ENCODE data around the gene COL7A1. TPM values are rescaled to one million over a fixed set of nuclear protein-coding genes. Genes with fewer than 3 reads are reported as not detected.

The COL7A1 gene
- total RNA-seq, 1 experiment from 2014 or later: 22.9 TPM

DNA sequence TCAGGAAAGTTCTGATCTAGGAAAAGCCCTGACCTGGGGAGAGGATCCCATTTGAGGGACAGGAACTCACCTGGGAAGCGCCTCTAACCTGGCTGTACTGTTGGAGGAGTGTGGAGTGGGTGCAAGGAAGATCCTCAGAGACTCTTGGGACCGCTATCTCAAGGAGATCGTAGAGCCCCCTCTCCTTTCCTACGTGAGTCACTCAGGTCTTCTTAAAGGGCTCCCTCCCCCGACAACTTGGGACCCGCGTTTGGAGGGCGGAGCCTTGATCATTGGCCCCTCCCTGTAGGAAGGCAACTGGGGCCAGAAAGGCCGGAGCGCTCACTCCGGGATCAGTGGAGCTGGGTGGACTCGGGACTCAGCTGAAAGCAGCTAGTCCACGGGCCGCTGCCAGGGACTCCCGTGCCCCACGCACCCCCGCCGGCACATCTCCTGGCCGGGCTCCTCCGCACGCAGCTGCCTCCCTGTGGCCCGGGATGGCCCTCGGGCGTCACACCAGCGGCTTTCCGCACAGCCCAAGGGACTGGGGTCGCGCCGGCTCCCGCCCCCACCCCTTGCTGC, 39.6 kb upstream of the COL7A1 start:
- Histone ChIP-seq H2BK120ac (ENCODE audit: low read depth, low read length, poor library complexity, severe bottlenecking) (no peak overlapping the region), H3K9me3 (ENCODE audit: control insufficient read depth, low read depth, low read length) (no peaks in the 10 kb centered on the region), H3K9ac (ENCODE audit: extremely low read depth, insufficient read length, low read length) (peak overlapping the region; percentile 58), H3K4ac (ENCODE audit: low read depth, low read length) (no peak overlapping the region), H4K8ac (replicated peaks; ENCODE audit: insufficient read length, low read depth, low read length) (no peak overlapping the region), H3K56ac (ENCODE audit: insufficient read length, low read depth, low read length) (no peak overlapping the region), H2BK5ac (ENCODE audit: insufficient read length, low read length) (no peak overlapping the region), H2AK5ac (ENCODE audit: insufficient read length, low read length) (no peak overlapping the region), H3K4me1 (ENCODE audit: insufficient read depth, low read length) (peaks cover 2% of the 10 kb centered on the region), H2BK15ac (ENCODE audit: low read depth, low read length) (no peak overlapping the region), H3K4me2 (ENCODE audit: insufficient read depth, insufficient read length, low read length) (peak overlapping the region; percentile 76), H3K79me1 (ENCODE audit: insufficient read depth, low read depth, low read length, poor library complexity, severe bottlenecking) (no peaks in the 10 kb centered on the region), H3K27me3 (ENCODE audit: insufficient read depth, low read length) (no peaks in the 10 kb centered on the region), H4K20me1 (ENCODE audit: control insufficient read depth, insufficient read depth, insufficient read length) (peaks cover 2% of the 10 kb centered on the region), H2AFZ (ENCODE audit: low read length) (no peak overlapping the region), H3K14ac (ENCODE audit: insufficient read depth, low read length) (peak overlapping the region; percentile 67), H3K27ac (ENCODE audit: insufficient read length, low read depth, low read length) (no peak overlapping the region), H3T11ph (ENCODE audit: low read length) (no peak overlapping the region), H3K23me2 (ENCODE audit: insufficient read length, low read depth, low read length, poor library complexity, severe bottlenecking) (peaks cover 6% of the 10 kb centered on the region), H3K18ac (ENCODE audit: insufficient read length, low read depth, low read length) (peak overlapping the region; percentile 44), H3K23ac (ENCODE audit: insufficient read length, low read depth, low read length) (no peak overlapping the region), H4K91ac (ENCODE audit: insufficient read length, low read depth, low read length) (no peak overlapping the region), H4K5ac (ENCODE audit: insufficient read length, low read depth, low read length) (no peak overlapping the region), H2BK20ac (ENCODE audit: low read depth, low read length, poor library complexity, severe bottlenecking) (no peak overlapping the region), H2BK12ac (ENCODE audit: insufficient read length, low read depth, low read length) (no peak overlapping the region), H3K79me2 (ENCODE audit: insufficient read depth, low read length) (no peaks in the 10 kb centered on the region)
- TF ChIP-seq, protein P1, sequence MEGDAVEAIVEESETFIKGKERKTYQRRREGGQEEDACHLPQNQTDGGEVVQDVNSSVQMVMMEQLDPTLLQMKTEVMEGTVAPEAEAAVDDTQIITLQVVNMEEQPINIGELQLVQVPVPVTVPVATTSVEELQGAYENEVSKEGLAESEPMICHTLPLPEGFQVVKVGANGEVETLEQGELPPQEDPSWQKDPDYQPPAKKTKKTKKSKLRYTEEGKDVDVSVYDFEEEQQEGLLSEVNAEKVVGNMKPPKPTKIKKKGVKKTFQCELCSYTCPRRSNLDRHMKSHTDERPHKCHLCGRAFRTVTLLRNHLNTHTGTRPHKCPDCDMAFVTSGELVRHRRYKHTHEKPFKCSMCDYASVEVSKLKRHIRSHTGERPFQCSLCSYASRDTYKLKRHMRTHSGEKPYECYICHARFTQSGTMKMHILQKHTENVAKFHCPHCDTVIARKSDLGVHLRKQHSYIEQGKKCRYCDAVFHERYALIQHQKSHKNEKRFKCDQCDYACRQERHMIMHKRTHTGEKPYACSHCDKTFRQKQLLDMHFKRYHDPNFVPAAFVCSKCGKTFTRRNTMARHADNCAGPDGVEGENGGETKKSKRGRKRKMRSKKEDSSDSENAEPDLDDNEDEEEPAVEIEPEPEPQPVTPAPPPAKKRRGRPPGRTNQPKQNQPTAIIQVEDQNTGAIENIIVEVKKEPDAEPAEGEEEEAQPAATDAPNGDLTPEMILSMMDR (conservative IDR thresholded peaks at IDR 0.05): no peak
- H3K9me3 Mint-ChIP-seq: no peaks in the 10 kb centered on the region
- H3K4me3 Mint-ChIP-seq: peak overlapping the region; percentile 79 to 90
- H3K27me3 Mint-ChIP-seq (ENCODE audit: low read depth): no peaks in the 10 kb centered on the region; the same call in 1 of the 2 replicates
- peaks cover 28 to 31% of the 10 kb centered on the region in 2 experiments for H3K4me1 Mint-ChIP-seq
- peak overlapping the region in 1 of 3 experiments; percentile 34; a peak in 1 of 7 replicates for H3K27ac Mint-ChIP-seq
- H3K36me3 Mint-ChIP-seq (ENCODE audit: insufficient read depth in 1 of 3, low read depth in 3 of 3): peaks cover 21 to 59% (median 58%) of the 10 kb centered on the region in 3 experiments; a peak in 6 of 7 replicates
- peak; percentile 74 for DNase-seq
- WGBS (ENCODE audit: extremely low coverage, insufficient read length, low lambda C conversion rate): no CpG with 5 or more reads among the region's 30 CpGs

Measured in H9 (cell line).